ENCODE data around the gene GPBAR1.

- TF ChIP-seq SP1 (IDR thresholded peaks at IDR 0.05; ENCODE audit: low read depth, low read length) (no peak), EZH2 (IDR thresholded peaks at IDR 0.05; ENCODE audit: low read depth, low read length, severe bottlenecking) (no peak), CTCF (IDR thresholded peaks at IDR 0.05; ENCODE audit: control extremely low read depth in 1 of 3, insufficient read depth in 1 of 3, low read depth in 1 of 3, low read length in 3 of 3) (no peak), E2F6 (IDR thresholded peaks at IDR 0.05) (no peak), POLR2A (IDR thresholded peaks at IDR 0.05; ENCODE audit: control extremely low read depth in 1 of 2, low read depth in 2 of 2, low read length in 2 of 2) (no peak), KDM1A (IDR thresholded peaks at IDR 0.05; ENCODE audit: borderline replicate concordance, low read length) (no peak), ASH2L (IDR thresholded peaks at IDR 0.05; ENCODE audit: low read length) (no peak), RFX5 (IDR thresholded peaks at IDR 0.05; ENCODE audit: borderline replicate concordance, low read depth, low read length) (no peak), YY1 (IDR thresholded peaks at IDR 0.05; ENCODE audit: low read depth, low read length) (no peak)
Observed at GRCh38 chr2:218216336-218216673, 44.5 kb upstream of the GPBAR1 start.
